HEK293 (cell line): ENCODE data around the gene TTC9C.

Experiments used
- CTCF ChIA-PET: fragments of 350-600 bp; formaldehyde crosslinking; extraction: SDS; loops from one replicate; lab custom pipeline; 2021; ENCODE audit warnings: antibody characterized with exemption; lab: Yijun Ruan, JAX
- POLR2A ChIA-PET: fragments of 300-600 bp; formaldehyde crosslinking; extraction: SDS; loops from one replicate; lab custom pipeline; 2020; ENCODE audit warnings: antibody characterized with exemption, inconsistent platforms; lab: Yijun Ruan, JAX
- H3K27ac ChIP-seq: fragments of 200-500 bp; sonication (Bioruptor generic); 2 replicates; pipeline ENCODE4 v1.5.1; 2014; ENCODE audit warnings: low read depth, low read length, control low read depth, inconsistent platforms; ENCODE audit errors: extremely low read depth
- H3K36me3 ChIP-seq, 2 experiments: fragments of 200-500 bp in 1 of 2; sonication (Bioruptor generic) in 1 of 2; 1 replicate in 1 of 2; 2 replicates in 1 of 2; pipeline ENCODE4 v1.5.1; 2014 to 2017; ENCODE audit warnings: inconsistent platforms in 2 of 2, low read length in 2 of 2; ENCODE audit not compliant: control insufficient read depth in 2 of 2, insufficient read depth in 1 of 2
- H3K4me1 ChIP-seq: fragments of 200-500 bp; sonication (Bioruptor generic); 2 replicates; pipeline ENCODE4 v1.5.1; 2014; ENCODE audit warnings: mild to moderate bottlenecking, low read length, inconsistent platforms; ENCODE audit not compliant: control insufficient read depth, insufficient read depth
- H3K4me3 ChIP-seq: 2 replicates; pipeline ENCODE4 v1.5.1; 2011; ENCODE audit warnings: low read depth, mild to moderate bottlenecking, control low read depth, low read length, moderate library complexity
- H3K9me3 ChIP-seq: fragments of 200-500 bp; sonication (Bioruptor generic); 2 replicates; pipeline ENCODE4 v1.5.1; 2014; ENCODE audit warnings: low read depth, low read length, inconsistent platforms; ENCODE audit not compliant: control insufficient read depth, insufficient read depth
- BCL11B ChIP-seq: fragments of 450-650 bp; formaldehyde crosslinking; IDR thresholded peaks from 2 replicates; pipeline ENCODE4 v1.5.1; 2016; ENCODE audit warnings: low read depth, missing biosample characterization, missing genetic modification characterization
- HOXA7 ChIP-seq: sonication (generic); formaldehyde crosslinking; IDR thresholded peaks from 2 replicates; pipeline ENCODE4 v1.8.1; 2022; ENCODE audit warnings: missing genetic modification reagents, borderline replicate concordance
- KLF10 ChIP-seq: fragments of 450-650 bp; IDR thresholded peaks from 2 replicates; pipeline ENCODE4 v1.5.1; 2018; ENCODE audit warnings: missing biosample characterization, mild to moderate bottlenecking, missing genetic modification characterization
- OVOL3 ChIP-seq: fragments of 450-650 bp; formaldehyde crosslinking; IDR thresholded peaks from 2 replicates; pipeline ENCODE4 v1.5.1; 2016; ENCODE audit warnings: missing biosample characterization, missing genetic modification characterization
- SP3 ChIP-seq: fragments of 450-650 bp; formaldehyde crosslinking; IDR thresholded peaks from 2 replicates; pipeline ENCODE4 v1.5.1; 2016; ENCODE audit warnings: missing biosample characterization, missing genetic modification characterization
- WT1 ChIP-seq: fragments of 450-650 bp; formaldehyde crosslinking; IDR thresholded peaks from 2 replicates; pipeline ENCODE4 v1.5.1; 2016; ENCODE audit warnings: missing biosample characterization, missing genetic modification characterization
- YY1 ChIP-seq: fragments of 450-650 bp; formaldehyde crosslinking; IDR thresholded peaks from 2 replicates; pipeline ENCODE4 v1.5.1; 2018; ENCODE audit warnings: missing biosample characterization, missing genetic modification characterization
- ZBTB1 ChIP-seq: fragments of 450-650 bp; formaldehyde crosslinking; IDR thresholded peaks from 2 replicates; pipeline ENCODE4 v1.5.1; 2016; ENCODE audit warnings: missing biosample characterization, missing genetic modification characterization
- ZBTB17 ChIP-seq: fragments of 450-650 bp; formaldehyde crosslinking; IDR thresholded peaks from 2 replicates; pipeline ENCODE4 v1.5.1; 2016; ENCODE audit warnings: missing biosample characterization, missing genetic modification characterization
- ZBTB48 ChIP-seq: fragments of 450-650 bp; formaldehyde crosslinking; IDR thresholded peaks from 2 replicates; pipeline ENCODE4 v1.5.1; 2016; ENCODE audit warnings: missing biosample characterization, missing genetic modification characterization
- ZBTB49 ChIP-seq: fragments of 450-650 bp; formaldehyde crosslinking; IDR thresholded peaks from 2 replicates; pipeline ENCODE4 v1.5.1; 2016; ENCODE audit warnings: missing biosample characterization, missing genetic modification characterization, low read depth
- ZNF112 ChIP-seq: fragments of 450-650 bp; formaldehyde crosslinking; IDR thresholded peaks from 2 replicates; pipeline ENCODE4 v1.5.0; 2017; ENCODE audit warnings: missing biosample characterization, missing genetic modification characterization
- ZNF121 ChIP-seq: fragments of 450-650 bp; formaldehyde crosslinking; IDR thresholded peaks from 2 replicates; pipeline ENCODE4 v1.5.1; 2016; ENCODE audit warnings: missing biosample characterization, missing genetic modification characterization
- ZNF175 ChIP-seq: fragments of 450-650 bp; formaldehyde crosslinking; IDR thresholded peaks from 2 replicates; pipeline ENCODE4 v1.5.1; 2016; ENCODE audit warnings: missing biosample characterization, missing genetic modification characterization
- ZNF324 ChIP-seq: fragments of 450-650 bp; formaldehyde crosslinking; IDR thresholded peaks from 2 replicates; pipeline ENCODE4 v1.5.1; 2016; ENCODE audit warnings: missing biosample characterization, missing genetic modification characterization
- ZNF335 ChIP-seq: fragments of 450-650 bp; formaldehyde crosslinking; conservative IDR thresholded peaks from 2 replicates; pipeline ENCODE4 v1.5.1; 2016; ENCODE audit warnings: missing biosample characterization, missing genetic modification characterization
- ZNF37A ChIP-seq: fragments of 450-650 bp; IDR thresholded peaks from 2 replicates; pipeline ENCODE4 v1.5.1; 2018; ENCODE audit warnings: missing biosample characterization, missing genetic modification characterization
- ZNF473 ChIP-seq: fragments of 450-650 bp; formaldehyde crosslinking; IDR thresholded peaks from 2 replicates; pipeline ENCODE4 v1.5.1; 2017; ENCODE audit warnings: missing biosample characterization, missing genetic modification characterization
- ZNF513 ChIP-seq: fragments of 450-650 bp; IDR thresholded peaks from 2 replicates; pipeline ENCODE4 v1.5.1; 2018; ENCODE audit warnings: missing biosample characterization, missing genetic modification characterization
- ZNF530 ChIP-seq: fragments of 450-650 bp; formaldehyde crosslinking; IDR thresholded peaks from 2 replicates; pipeline ENCODE4 v1.5.1; 2016; ENCODE audit warnings: low read depth, missing biosample characterization, missing genetic modification characterization
- ZNF610 ChIP-seq: fragments of 450-650 bp; formaldehyde crosslinking; IDR thresholded peaks from 2 replicates; pipeline ENCODE4 v1.5.1; 2016; ENCODE audit warnings: missing biosample characterization, missing genetic modification characterization, borderline replicate concordance
- ZNF623 ChIP-seq: fragments of 450-650 bp; formaldehyde crosslinking; IDR thresholded peaks from 2 replicates; pipeline ENCODE4 v1.5.1; 2016; ENCODE audit warnings: missing biosample characterization, missing genetic modification characterization
- ZNF660 ChIP-seq: fragments of 450-650 bp; IDR thresholded peaks from 2 replicates; pipeline ENCODE4 v1.5.1; 2018; ENCODE audit warnings: missing biosample characterization, mild to moderate bottlenecking, missing genetic modification characterization
- ZNF677 ChIP-seq: fragments of 450-650 bp; IDR thresholded peaks from 2 replicates; pipeline ENCODE4 v1.5.0; 2018; ENCODE audit warnings: missing biosample characterization, mild to moderate bottlenecking, missing genetic modification characterization, moderate library complexity
- ZNF76 ChIP-seq: fragments of 450-650 bp; formaldehyde crosslinking; IDR thresholded peaks from 2 replicates; pipeline ENCODE4; 2016; ENCODE audit warnings: low read depth, missing biosample characterization, missing genetic modification characterization, borderline replicate concordance
- ZNF768 ChIP-seq: fragments of 450-650 bp; formaldehyde crosslinking; IDR thresholded peaks from 2 replicates; pipeline ENCODE4 v1.5.1; 2018; ENCODE audit warnings: missing biosample characterization, mild to moderate bottlenecking, missing genetic modification characterization
- ZSCAN30 ChIP-seq: fragments of 450-650 bp; IDR thresholded peaks from 2 replicates; pipeline ENCODE4 v1.5.1; 2018; ENCODE audit warnings: missing biosample characterization, mild to moderate bottlenecking, missing genetic modification characterization, moderate library complexity
- TF ChIP-seq, protein P1 (sequence below): fragments of 450-650 bp; formaldehyde crosslinking; IDR thresholded peaks from 2 replicates; pipeline ENCODE4 v1.5.1; 2016; ENCODE audit warnings: missing biosample characterization, missing genetic modification characterization

The TTC9C gene

GRCh38 chr11:62708392-62708791 lies 19.9 kb upstream of the TTC9C start:
- Histone ChIP-seq H3K4me1 (peaks cover 3% of the 10 kb centered on the region; the same call in 1 of the 2 replicates), H3K36me3 (peaks cover 0 to 89% of the 10 kb centered on the region in 2 experiments; a peak in 2 of 3 replicates), H3K27ac (no peak overlapping the region), H3K9me3 (no peaks in the 10 kb centered on the region), H3K4me3 (no peak overlapping the region)
- TF ChIP-seq ZNF76 = no peak
- TF ChIP-seq, protein P1, sequence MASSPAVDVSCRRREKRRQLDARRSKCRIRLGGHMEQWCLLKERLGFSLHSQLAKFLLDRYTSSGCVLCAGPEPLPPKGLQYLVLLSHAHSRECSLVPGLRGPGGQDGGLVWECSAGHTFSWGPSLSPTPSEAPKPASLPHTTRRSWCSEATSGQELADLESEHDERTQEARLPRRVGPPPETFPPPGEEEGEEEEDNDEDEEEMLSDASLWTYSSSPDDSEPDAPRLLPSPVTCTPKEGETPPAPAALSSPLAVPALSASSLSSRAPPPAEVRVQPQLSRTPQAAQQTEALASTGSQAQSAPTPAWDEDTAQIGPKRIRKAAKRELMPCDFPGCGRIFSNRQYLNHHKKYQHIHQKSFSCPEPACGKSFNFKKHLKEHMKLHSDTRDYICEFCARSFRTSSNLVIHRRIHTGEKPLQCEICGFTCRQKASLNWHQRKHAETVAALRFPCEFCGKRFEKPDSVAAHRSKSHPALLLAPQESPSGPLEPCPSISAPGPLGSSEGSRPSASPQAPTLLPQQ (tag by site-specific recombination) = no peak
- no peak for TF ChIP-seq BCL11B (tag by site-specific recombination)
- TF ChIP-seq KLF10 (tag by site-specific recombination) = no peak
- TF ChIP-seq HOXA7 = no peak
- no peak for TF ChIP-seq ZNF623
- no peak for TF ChIP-seq ZNF530 (tag by site-specific recombination)
- TF ChIP-seq WT1 (tag by site-specific recombination) = no peak
- no peak for TF ChIP-seq ZNF610 (tag by site-specific recombination)
- TF ChIP-seq SP3 (tag by site-specific recombination) = no peak
- no peak for TF ChIP-seq OVOL3
- TF ChIP-seq ZNF768 (tag by site-specific recombination) = no peak
- TF ChIP-seq ZNF660 = no peak
- no peak for TF ChIP-seq ZBTB1 (tag by site-specific recombination)
- no peak for TF ChIP-seq ZNF112 (tag by site-specific recombination)
- no peak for TF ChIP-seq ZNF335
- TF ChIP-seq ZNF324 = no peak
- ChIA-PET POLR2A (interaction anchor here (0.8 to 3.4 kb wide), 10 partner anchors 10 to 133 kb away, joined by 3 to 15 read pairs (median 4); partner anchors contain the start of genes HNRNPUL2, LBHD1, TMEM179B and TUT1), CTCF (no interaction called here)

DNA sequence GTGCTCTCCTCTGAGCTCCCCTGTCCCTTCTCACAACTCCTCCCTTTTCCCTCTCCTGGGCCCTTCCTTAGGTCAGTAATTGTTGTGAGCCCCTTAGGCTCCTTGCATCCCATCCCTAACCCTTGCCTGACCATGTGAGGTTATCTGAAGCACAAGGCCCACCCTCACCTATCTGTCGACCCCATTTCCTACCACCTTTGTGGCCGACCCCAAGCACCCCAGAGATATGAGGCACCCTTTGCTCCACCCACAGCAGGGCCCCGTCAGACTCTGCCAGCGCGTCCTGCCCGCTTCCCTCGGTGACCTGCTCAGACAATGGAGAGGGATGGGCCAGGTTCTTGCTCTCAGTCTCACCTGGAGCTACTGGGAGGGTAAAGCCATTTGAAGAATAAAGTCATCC lies 19.5 kb upstream of the TTC9C start:
- peaks cover 3% of the 10 kb centered on the region; the same call in 1 of the 2 replicates for H3K4me1 ChIP-seq
- peaks cover 0 to 89% of the 10 kb centered on the region in 2 experiments; a peak in 1 of 3 replicates for H3K36me3 ChIP-seq
- ChIA-PET POLR2A (interaction anchor here (0.8 to 3.4 kb wide), 10 partner anchors 10 to 133 kb away, joined by 3 to 11 read pairs (median 4); partner anchors contain the start of genes C11orf98, CSKMT, HNRNPUL2 and LBHD1), CTCF (no interaction called here)
- TF ChIP-seq ZBTB48 = peak; percentile 48
- no peak for TF ChIP-seq OVOL3
- no peaks in the 10 kb centered on the region for H3K9me3 ChIP-seq
- H3K4me3 ChIP-seq = no peak overlapping the region
- no peak overlapping the region for H3K27ac ChIP-seq

DNA sequence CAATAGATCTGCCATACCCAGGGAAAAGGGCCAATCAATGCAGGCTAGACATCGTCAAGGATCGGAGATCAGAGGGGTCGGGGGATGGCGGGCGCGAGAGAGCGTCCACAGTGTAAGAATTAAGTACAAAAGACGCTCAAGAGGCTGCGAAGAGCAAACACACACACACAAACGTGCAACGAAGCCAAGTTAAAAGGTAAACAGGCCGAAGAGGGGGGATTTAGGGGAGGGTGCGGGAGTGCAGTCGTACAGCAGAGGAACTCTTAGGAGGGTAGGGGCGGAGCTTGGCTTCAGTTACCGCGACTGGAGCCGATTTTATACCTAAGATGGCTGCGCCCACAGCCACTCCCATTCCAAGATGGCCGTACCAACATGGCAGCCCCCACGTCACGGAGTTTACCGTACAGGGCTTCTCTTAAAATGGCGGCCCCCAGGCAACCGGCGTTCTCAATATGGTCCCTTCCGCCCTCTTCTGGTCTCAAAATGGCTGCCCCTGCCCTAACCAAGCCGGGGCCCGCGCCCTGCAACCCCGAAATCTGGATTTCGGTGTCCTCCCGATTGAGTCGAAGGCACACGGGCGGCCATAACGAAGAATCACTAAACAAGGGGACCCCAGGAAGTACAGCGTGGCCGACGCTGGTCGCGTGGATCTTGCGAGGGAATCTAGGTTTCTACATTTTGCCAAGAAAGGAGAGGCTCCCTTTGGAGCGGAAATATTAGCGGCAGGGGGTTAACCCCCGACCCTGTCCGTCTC lies 18.9 kb upstream of the TTC9C start:
- no peaks in the 10 kb centered on the region for H3K9me3 ChIP-seq
- H3K4me3 ChIP-seq = no peak overlapping the region
- H3K4me1 ChIP-seq = peaks cover 3% of the 10 kb centered on the region; the same call in 1 of the 2 replicates
- 0 out of 2 replicates have a peak overlapping the region, but pooled peaks have one; percentile 18 for H3K27ac ChIP-seq
- ChIA-PET POLR2A (interaction anchor here (0.8 to 3.4 kb wide), 10 partner anchors 9 to 132 kb away, joined by 3 to 11 read pairs (median 4); partner anchors contain the start of genes C11orf98, CSKMT, HNRNPUL2 and LBHD1), CTCF (interaction anchor here (1.1 kb wide), 2 partner anchors 15 to 78 kb away, joined by 3 read pairs; partner anchors contain the start of gene TMEM179B)
- H3K36me3 ChIP-seq = peaks cover 0 to 94% of the 10 kb centered on the region in 2 experiments; a peak in 1 of 3 replicates
- TF ChIP-seq ZBTB17 (tag by site-specific recombination) (peak; percentile 62; the same call in 1 of the 2 replicates), ZNF76 (0 out of 2 replicates have a peak, but pooled peaks have one; percentile 25), ZNF513 (tag by site-specific recombination) (no peak), ZNF37A (no peak), ZBTB49 (tag by site-specific recombination) (no peak), YY1 (tag by site-specific recombination) (peak; percentile 97), ZNF473 (tag by site-specific recombination) (no peak), ZNF677 (tag by site-specific recombination) (no peak), ZSCAN30 (tag by site-specific recombination) (no peak), ZNF175 (tag by site-specific recombination) (no peak), ZNF121 (tag by site-specific recombination) (no peak)
